NCI-H1436 (cell line): ENCODE measurements around the gene NOXA1.
"Not testable (repeated sequence)": the region's sequence is repeated elsewhere in the genome, so short reads cannot be mapped to it uniquely, and the experiment has no call there.

Source experiments
- DNase-seq: peaks from one replicate; lab custom pipeline; 2025; lab: John Stamatoyannopoulos, UW

NOXA1 gene

DNA sequence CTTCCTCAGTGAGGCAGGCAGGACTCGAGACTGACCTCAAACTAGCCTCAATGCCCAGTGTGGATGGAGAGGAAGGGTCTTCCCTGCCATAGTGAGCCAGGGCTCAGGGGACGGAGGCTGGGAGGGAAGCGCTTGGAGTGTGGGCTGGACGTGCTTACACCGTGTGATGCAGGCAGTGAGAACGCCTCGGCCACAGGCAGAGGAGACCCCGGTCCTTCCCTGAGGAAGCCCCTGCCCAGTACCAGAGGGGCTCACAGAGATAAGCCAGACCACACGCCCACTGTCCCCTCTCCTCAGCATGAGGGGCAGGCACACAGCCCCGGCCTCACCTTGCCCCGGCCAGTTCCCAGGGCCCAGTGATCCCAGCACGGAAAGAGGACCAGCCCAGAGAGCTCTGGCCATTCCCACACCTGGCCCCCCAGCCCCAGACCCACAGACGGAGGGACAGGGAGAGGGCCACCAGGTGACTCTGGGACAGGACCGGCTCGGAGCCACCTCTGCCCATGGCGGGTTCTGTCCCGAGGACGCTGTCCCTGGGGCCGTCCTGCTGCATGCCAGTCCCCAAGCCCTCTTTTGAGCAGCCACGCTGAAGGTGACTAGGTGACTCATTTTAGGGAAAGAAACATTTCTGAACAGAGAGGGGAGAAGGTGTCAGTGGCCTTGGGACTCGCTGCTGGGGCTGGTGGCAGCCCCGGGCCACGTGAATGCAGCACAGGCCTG, 42.0 kb downstream of the NOXA1 start:
- no peak for DNase-seq

DNA sequence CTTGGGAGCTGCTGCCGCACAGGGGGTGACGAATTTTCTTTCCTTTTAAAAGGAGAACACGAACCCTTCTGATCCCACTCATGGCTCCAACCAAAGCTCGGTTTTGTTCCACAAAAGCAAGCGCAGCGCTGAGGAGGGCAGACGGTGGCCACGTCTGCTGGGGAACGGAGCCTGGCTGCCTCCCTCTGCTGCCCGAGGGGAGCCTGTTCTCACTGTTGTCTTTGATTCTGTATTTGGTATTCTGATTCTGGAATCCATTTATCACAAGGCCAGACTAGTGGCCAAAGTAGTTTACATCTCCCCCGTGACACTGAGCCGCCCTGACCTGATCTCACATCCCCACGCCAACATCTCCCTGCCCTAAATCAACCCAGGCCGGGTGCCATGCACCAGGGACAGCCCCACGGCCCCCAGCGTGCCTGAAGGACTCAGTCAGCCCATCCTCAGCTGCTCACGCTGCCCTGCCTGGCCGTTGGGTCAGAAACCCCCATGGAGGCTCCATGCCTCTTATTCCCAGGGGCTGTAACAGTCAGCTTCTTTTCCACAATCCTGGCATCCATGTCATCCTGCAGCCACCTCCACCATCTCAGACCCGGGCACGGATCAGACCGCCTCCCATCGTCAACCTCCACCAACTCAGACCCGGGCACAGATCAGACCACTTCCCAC, 42.7 kb downstream of the NOXA1 start:
- DNase-seq: no peak

DNA sequence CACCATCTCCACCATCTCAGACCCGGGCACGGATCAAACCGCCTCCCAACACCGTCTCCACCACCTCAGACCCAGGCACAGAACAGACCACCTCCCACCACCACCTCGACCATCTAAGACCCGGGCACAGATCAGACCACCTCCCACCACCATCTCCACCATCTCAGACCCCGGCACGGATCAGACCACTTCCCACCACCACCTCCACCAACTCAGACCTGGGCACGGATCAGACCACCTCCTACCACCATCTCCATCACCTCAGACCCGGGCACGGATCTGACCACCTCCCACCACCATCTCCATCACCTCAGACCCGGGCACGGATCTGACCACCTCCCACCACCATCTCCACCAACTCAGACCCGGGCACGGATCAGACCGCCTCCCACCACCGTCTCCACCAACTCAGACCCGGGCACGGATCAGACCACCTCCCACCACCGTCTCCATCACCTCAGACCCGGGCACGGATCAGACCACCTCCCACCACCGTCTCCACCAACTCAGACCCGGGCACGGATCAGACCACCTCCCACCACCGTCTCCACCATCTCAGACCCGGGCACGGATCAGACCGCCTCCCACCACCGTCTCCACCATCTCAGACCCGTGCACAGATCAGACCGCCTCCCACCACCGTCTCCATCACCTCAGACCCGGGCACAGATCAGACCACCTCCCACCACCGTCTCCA, 43.3 kb downstream of the NOXA1 start:
- DNase-seq: not testable (repeated sequence)

DNA sequence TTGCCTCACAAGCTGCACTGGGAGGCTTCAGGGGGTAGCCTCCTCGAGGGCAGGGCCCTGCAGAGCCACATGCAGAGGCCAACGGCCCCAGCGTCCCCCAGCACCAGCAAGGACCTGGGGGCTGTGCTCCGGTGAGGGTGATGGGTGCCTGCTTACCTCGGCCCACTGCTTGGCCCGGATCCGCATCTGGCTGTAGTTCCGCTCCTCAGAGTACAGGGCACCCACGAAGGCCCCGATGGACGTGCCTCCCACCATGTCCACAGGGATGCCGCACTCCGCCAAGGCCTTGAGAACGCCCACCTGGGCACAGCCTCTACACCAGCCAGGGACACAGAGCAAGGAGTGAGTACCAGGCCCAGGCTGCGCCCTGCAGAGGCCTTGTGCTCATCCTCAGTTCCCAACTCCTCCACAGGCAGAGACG, 44.0 kb downstream of the NOXA1 start:
- no peak for DNase-seq

DNA sequence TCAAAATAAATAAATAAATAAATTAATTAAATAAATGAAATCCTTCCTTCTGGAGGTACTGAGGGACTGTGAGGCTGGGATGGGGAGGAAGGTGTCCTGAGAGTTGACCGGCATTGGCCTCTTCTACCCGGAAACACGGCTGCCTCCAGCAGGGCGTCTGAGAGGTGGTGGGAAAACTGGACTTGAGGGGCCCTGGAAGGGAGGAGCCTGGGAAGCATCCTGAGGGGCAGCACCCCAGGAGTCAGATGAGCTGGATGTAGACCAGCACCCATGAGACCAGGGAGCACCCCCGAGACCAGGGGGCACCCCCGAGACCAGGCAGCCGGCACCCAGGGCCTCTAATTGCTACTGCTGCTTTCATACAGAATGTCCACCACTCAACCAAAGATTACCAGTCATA, 44.7 kb downstream of the NOXA1 start:
- no peak for DNase-seq

DNA sequence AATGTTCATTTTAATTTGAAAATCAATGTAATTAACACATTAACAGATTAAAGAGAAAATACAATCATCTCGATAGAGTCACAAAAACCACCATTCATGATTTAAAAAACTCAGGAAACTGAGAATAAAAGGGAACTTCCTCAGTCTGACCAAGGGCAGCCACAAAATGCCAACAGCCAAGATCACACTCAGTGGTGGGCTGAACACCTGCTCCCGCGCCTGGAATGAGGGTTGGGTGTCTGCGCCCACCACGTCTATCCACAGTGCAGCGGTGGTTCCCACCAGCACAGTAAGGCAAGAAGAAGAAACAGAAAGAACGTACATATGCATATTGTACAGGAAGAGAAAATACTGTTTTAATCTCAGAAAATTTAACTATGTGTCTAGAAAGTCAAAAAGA, 47.6 kb downstream of the NOXA1 start:
- DNase-seq: no peak

DNA sequence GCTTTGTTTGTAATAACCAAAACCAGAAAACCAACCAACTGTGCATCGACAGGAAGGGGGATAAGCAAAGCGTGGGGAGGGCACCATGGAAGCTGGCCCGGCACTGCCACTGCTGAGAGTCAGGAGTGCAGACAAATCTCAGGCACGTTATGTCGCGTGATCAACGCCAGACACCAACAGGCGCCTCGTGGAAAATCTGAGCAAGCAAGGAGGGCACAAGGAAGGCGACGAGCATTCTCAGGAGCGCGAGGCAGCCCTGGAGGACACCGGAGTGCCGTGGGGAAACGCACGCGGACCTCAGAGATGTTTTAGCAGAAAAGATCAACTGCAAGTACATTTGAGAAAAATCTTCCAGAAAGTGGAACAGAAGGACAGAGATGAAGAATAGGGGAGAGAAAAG, 51.1 kb downstream of the NOXA1 start:
- DNase-seq: no peak

DNA sequence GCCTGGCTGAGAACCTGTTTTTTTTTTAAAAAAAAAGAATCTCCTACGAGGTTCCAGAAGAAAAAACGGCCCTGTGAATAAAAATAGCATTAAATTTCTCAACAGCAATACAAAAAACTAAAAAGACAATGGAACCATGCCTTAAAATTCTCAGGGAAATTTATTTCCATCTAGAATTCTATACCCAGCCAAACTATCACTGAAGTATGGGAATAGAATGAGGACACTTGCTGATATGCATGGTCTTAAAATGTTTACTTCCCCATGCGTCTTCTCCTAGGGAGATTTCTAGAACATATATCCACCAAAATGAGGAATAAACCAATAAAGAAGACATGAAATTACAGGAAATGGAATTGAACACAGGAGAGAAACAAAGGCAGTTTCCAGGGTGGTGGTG, 52.5 kb downstream of the NOXA1 start:
- no peak for DNase-seq

DNA sequence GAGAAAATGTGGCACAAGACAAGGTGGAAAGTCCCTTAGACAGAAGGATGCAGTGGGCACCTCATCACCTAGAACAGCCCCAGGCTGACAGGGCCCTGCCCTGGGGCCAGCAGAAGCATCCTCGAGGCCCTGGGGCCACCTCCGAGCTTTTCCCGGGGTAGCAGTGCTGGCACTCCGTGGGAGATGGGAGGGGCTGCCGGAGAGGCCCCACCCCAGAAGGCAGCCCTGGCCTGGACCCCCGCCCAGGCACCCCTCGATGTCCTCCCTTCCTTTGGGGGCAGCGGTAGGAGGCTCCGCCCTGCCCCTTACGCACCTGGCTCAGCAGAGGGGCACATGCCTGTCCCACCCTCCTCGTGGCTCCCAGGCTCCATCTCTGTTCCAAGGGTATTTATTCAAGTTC, 53.7 kb downstream of the NOXA1 start:
- DNase-seq: no peak

DNA sequence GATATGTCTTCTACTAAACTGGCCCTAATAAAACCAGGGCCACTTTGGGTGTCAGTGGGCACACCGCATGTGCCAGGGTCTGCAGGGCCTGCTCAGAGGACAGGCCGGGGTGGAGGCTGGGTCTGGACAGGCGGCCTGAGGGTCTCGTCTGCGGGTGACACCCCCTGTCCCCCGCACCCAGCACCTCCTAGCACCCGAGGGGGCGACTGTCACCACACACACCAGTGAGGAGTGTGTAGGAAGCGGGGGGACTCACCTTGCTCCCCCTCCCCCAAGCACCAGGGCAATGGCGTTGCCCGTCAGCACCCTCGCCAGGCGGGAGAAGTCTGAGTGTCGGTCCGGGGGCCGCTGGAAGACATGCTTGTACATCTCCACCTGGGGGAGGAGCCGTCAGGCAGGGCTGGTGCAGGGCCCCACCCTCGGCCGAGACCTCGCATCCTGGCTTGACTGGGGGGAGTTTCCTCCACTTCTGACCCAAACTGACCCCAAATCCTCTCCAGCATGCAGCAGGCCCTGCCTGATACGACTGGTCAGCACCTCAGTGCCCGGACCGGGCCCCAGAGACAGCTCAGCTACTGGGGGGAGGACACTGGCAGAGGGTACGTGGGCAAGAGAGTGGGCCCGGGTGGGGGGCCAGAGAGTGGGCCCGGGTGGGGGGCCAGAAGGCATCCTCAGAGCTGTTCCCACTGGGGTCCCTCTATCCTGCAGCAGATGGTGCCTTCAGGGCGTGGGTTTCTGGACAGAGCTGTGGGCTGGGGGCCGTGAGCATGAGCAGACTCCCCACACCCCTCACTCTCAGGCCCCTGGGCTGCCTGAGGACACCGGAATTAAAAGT, 54.8 kb downstream of the NOXA1 start:
- DNase-seq: no peak

DNA sequence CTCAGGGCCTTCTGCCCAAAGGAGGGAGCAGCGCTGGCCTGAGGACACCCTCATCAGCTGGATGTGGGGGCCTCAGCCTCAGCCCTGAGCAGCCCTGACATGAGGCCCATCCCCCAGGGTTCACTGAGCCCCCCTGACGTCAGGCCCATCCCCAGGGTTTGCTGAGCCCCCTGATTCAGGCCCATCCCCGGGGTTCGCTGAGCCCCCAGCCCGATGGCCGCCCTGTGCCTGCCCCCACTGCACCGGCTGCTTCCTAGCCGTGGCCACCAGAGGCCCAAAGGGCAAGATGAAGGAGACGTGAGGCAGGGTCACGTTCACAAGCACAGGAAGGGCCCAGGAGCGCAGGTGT, 55.4 kb downstream of the NOXA1 start:
- no peak for DNase-seq

DNA sequence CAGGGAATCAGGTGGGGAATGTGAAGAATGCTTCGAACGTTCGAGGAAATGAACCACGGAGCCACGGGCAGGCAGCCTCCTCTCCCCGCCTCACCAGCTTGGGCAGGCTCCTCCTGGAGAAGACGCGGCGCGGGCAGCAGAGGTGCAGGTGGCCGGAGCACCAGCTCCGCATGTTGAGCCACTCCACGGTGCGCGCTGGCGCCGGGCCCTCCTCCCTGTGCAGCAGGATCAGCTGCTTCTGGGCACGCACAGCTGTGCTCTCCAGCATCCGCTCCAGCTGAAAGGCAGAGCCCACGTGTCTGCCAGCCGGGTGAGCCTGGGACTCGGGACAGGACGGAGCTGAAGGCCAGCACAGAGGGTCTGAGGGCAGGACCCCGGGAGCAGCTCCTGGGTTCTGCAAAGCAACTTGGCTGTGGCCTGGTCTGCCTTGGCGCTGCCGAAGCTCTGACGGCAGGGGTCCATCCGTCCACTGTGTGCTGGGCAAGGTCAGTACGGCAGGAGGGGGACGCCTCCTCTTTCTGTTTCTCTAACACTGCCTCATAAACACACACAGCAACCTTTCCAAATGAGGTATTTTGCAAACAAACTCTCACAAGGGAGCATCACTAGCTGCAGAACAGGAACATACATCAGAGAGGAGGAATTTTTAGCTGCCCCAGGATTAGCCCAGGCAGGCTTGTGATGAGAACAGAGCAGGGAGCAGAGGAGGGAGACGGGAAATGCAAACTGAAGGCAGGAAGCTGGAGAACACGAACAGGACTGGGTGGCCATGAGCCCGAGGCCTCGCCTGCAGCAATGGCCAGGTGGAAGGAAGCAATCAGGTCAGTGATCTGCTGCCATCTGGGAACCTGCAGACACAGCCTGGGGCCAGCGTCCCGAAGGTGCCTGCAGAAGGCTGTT, 56.0 kb downstream of the NOXA1 start:
- no peak for DNase-seq

DNA sequence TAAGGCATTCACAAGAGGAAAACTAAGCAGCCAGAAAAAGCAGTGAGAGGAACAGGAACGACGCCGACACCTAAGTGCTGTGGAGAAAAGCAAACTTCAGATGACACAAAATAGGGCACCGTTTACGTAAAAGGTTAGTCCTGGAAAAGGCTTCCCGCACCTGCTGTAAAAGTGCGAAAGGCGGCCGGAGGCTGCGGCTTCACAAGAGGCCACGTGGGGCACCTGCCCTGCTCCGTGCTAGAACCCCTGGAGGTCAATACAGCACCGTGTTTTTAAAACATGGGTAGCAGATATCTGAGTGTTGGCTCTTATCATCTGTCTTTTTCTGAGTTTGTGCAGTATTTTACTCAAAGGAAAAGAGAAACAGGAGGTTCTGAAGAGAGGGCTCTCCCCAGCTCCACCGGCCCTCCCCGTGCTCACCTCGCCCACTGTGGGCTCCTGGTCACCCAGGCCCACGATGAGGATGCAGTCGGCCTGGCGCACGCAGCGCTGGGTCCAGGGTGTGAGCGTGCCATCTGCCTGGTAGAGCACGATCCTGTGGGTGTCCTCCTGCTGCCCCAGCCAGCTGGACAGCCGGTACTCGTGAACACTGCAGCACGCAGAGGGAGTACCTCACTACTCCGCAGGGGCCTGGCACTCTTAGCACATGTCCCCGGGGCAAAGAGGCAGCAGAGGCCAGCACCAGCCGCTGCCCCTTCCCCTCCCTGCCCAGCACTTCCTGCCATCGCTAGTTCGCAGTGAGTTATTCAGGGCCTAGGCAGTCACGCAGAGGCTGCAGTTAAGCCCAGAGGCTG, 56.9 kb downstream of the NOXA1 start:
- DNase-seq: no peak

DNA sequence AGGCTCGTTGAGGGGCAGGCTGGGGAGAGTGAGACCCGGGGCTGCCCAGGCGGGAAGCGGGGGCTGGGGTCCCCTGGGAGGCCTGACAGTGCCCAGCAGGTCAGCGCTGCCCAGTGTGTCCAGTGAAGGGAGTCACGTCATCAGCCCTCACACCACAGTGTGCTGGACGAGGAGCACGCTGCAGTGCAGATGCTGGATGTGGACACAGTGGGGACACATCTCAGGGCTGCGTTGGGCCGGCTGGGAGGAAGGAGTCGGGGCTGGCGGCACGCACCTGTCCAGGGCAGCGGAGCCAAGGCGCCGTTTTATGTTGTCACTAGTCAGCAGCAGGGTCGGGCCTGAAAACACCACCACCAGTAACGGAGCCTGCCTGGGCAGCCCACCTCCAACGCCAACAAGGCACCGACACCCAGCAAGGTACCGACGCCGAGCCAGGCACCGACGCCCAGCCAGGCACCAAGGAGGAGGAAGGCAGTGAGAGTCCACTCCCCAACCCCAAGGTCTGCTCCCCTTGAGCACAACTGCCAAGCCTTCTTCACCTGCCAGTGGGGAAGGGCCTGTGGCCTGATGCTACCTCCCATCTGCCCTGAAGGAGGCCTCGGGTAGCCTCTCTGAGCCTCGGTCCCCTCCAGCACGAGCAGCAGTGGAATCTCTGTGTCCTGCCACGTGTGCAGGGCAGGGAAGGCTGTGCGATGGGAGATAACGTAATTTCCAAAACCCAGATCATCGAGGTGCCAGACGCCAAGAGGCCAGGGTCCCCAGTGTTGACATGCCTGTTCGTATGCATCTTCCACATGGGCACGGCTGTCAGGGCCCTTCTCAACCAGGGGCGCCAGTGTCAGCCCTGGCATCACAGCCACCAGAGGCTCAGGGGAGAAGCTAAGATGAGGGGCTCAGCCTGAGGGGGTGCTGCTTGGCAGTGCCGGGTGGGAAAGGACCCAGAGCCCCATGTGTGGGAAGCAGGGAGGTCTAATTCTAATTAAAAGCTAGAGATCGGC, 57.8 kb downstream of the NOXA1 start:
- no peak for DNase-seq

DNA sequence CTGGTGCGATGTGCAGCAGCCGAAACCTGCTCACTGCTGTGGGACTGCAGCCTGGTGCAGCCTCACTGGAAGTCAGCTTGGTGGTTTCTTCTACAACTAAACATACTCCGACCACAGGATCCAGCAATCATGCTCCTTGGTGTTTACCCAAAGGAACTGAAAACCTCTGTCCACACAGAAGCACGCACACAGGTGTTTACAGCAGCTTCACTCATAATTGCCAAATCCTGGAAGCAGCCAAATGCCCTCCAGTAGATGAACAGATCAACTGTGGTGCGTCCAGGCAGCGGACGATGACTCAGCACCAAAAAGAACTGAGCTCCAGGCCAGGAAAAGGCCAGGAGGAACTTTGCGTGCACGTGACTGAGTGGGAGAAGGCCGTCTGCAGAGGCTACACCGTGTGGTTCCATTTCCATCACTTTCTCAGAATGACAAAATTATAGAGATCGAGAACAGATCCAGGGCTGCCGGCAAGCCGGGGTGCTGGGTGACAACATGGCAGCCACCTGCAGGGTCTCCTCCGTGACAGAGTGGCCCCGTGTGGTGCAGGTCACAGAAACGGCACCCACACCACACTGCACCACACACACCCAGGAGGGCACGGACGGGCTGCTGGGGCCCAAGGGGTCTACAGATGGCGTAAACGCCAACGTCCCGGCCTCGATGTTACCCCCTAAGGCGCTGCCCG, 59.0 kb downstream of the NOXA1 start:
- no peak for DNase-seq
